ENCODE measurements around the gene IL6ST.

DNA sequence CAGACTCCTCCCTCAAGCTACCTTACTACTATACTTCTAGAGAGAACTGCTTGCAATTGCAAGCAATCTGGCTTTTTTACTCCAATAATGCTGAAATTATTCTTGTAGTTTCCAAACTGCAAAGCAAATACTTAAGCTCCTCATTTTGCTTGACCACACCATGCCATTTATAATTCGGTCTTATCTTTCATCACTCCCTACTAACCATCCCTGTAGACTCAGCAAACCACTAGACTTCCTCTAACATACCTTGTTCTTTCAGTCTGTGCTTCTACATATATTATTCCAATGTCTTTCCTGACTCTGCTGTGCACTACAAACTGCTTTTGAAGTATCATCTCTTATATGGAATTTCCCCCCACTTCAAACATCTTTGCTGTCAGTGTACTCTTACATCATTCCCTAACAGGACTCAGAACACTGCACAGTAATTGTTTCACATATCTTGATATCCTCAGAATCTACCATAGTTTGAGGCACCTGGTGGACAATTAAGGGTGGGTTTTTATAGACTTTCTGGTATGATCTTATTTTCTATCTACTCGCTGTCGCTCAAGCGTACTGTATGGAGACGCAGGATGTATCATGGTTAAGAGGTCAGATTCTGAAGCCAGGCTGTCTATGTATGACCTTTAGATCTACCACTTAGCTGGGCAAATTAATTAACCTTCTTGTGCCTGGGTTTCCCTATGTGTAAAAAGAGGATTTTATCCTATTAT is 2.8 kb downstream of the IL6ST start:
- no peak for TF ChIP-seq TARDBP (IDR thresholded peaks at IDR 0.05)
- no peak for TF ChIP-seq FOXA1 (IDR thresholded peaks at IDR 0.05)
- TF ChIP-seq ELF4 (IDR thresholded peaks at IDR 0.05), result no peak
- TF ChIP-seq FOXM1 (IDR thresholded peaks at IDR 0.05; ENCODE audit: borderline replicate concordance), result no peak
- no peak for TF ChIP-seq BHLHE40 (IDR thresholded peaks at IDR 0.05; ENCODE audit: borderline replicate concordance)
